HepG2 (cell line): ENCODE measurements around the gene FYB2. TPM values are rescaled to one million over a fixed set of nuclear protein-coding genes. Genes with fewer than 3 reads are reported as not detected.
A peak's percentile ranks its signal among the peaks of the same experiment; 100 is the strongest.

Experiments used
- ATAC-seq: fragments of 200-7000 bp; cut with Tn5 transposase; 3 replicates; pipeline ENCODE4 v1.9.1; 2020; ENCODE audit warnings: mild to moderate bottlenecking, moderate library complexity
- BruUV-seq: library from RNA; stranded (reverse); fragments of 400-500 nt; replicated peaks from 2 replicates; lab custom pipeline; 2021; lab: Mats Ljungman, UMichigan
- CTCF ChIA-PET: fragments of 300-600 bp; formaldehyde crosslinking; extraction: SDS; loops from one replicate; lab custom pipeline; 2021; ENCODE audit warnings: low total read pairs, inconsistent platforms, low intra/inter-chr PET ratio; lab: Yijun Ruan, JAX
- POLR2A ChIA-PET: fragments of 350-600 bp; sonication (Branson Sonifier 250); formaldehyde crosslinking; loops from one replicate; lab custom pipeline; 2020; ENCODE audit warnings: antibody characterized with exemption, inconsistent platforms; lab: Yijun Ruan, JAX
- DNase-seq: peaks from one replicate; pipeline ENCODE4 v3.0.0-alpha.2; 2015; ENCODE audit warnings: low spot score
- FAIRE-seq: peaks from 3 replicates; lab custom pipeline; 2011; peaks lifted over from hg19 to GRCh38; lab: Jason Lieb, UNC
- H2AFZ ChIP-seq: one replicate; pipeline ENCODE4 v1.6.1; 2011; ENCODE audit warnings: low read length, inconsistent platforms
- H3K27ac ChIP-seq: fragments of 300-600 bp; 3 replicates; pipeline ENCODE4 v1.8.0; 2011; ENCODE audit warnings: mixed run types, mild to moderate bottlenecking, mixed read lengths, low read length, inconsistent platforms; ENCODE audit not compliant: insufficient read depth; ENCODE audit errors: extremely low read length
- H3K27me3 ChIP-seq, 2 experiments: fragments of 200-600 bp in 1 of 2; 2 replicates in 1 of 2; 3 replicates in 1 of 2; pipeline versions ENCODE4 v1.6.0 to v1.8.0; 2011; ENCODE audit warnings: low read length in 2 of 2, mild to moderate bottlenecking in 2 of 2, moderate library complexity in 2 of 2, inconsistent platforms in 1 of 2; ENCODE audit not compliant: insufficient read depth in 2 of 2, control insufficient read depth in 1 of 2
- H3K36me3 ChIP-seq, 2 experiments: fragments of 200-600 bp in 1 of 2; replicated peaks in 1 of 2; 2 replicates in 1 of 2; 3 replicates in 1 of 2; pipeline versions ENCODE4 v1.5.1 to v1.8.0; 2011; ENCODE audit warnings: low read length in 2 of 2, inconsistent platforms in 1 of 2; ENCODE audit not compliant: insufficient read depth in 2 of 2, control insufficient read depth in 1 of 2
- H3K4me1 ChIP-seq: 2 replicates; pipeline ENCODE4 v1.5.1; 2012; ENCODE audit warnings: low read length, inconsistent platforms; ENCODE audit not compliant: insufficient read depth
- H3K4me2 ChIP-seq: 2 replicates; pipeline ENCODE4 v1.6.0; 2011; ENCODE audit warnings: low read depth, low read length, inconsistent platforms
- H3K4me3 ChIP-seq, 3 experiments: fragments of 200-600 bp in 1 of 3; sonication (generic), shearing (Covaris generic) in 1 of 3; replicated peaks in 1 of 3; 2 replicates each; pipeline ENCODE4 v1.5.1; 2011 to 2016; ENCODE audit warnings: low read length in 3 of 3, inconsistent platforms in 2 of 3, low read depth in 2 of 3, mild to moderate bottlenecking in 2 of 3, control low read depth in 1 of 3, mixed read lengths in 1 of 3; ENCODE audit not compliant: insufficient read depth in 1 of 3
- H3K79me2 ChIP-seq: one replicate; pipeline ENCODE4 v1.6.1; 2011; ENCODE audit warnings: low read length, inconsistent platforms; ENCODE audit not compliant: insufficient read depth
- H3K9ac ChIP-seq: 2 replicates; pipeline ENCODE4 v1.6.0; 2011; ENCODE audit warnings: mild to moderate bottlenecking, low read depth, low read length, inconsistent platforms; ENCODE audit not compliant: insufficient read depth
- H3K9me3 ChIP-seq: 2 replicates; pipeline ENCODE4 v1.5.1; 2012; ENCODE audit warnings: mild to moderate bottlenecking, low read length
- H4K20me1 ChIP-seq: 2 replicates; pipeline ENCODE4 v1.6.0; 2011; ENCODE audit warnings: inconsistent platforms, mild to moderate bottlenecking, low read length, moderate library complexity; ENCODE audit not compliant: insufficient read depth
- CCDC6 ChIP-seq: sonication (generic); formaldehyde crosslinking; IDR thresholded peaks from 2 replicates; pipeline ENCODE4 v1.8.1; 2022; ENCODE audit warnings: mild to moderate bottlenecking, missing genetic modification reagents, moderate library complexity
- GABPB1 ChIP-seq: IDR thresholded peaks from 2 replicates; pipeline ENCODE4 v1.6.1; 2016; ENCODE audit warnings: mild to moderate bottlenecking, missing genetic modification reagents, moderate library complexity, missing compliant biosample characterization
- HNRNPK ChIP-seq: fragments of 200-400 bp; formaldehyde crosslinking; IDR thresholded peaks from 2 replicates; pipeline ENCODE4 v1.6.1; 2018; ENCODE audit warnings: low read length, low read depth, moderate library complexity, mild to moderate bottlenecking; ENCODE audit not compliant: poor library complexity, severe bottlenecking
- KDM2A ChIP-seq: sonication (generic); formaldehyde crosslinking; IDR thresholded peaks from 2 replicates; pipeline ENCODE4 v1.4.0; 2020; ENCODE audit warnings: low read depth, missing genetic modification reagents, borderline replicate concordance
- PCBP1 ChIP-seq: fragments of 200-400 bp; formaldehyde crosslinking; IDR thresholded peaks from 2 replicates; pipeline ENCODE4 v1.6.1; 2017; ENCODE audit warnings: mild to moderate bottlenecking, low read depth, low read length, borderline replicate concordance
- ZNF260 ChIP-seq: sonication (generic); formaldehyde crosslinking; IDR thresholded peaks from 2 replicates; pipeline ENCODE4 v1.4.0; 2020; ENCODE audit warnings: missing genetic modification reagents, low read depth, mild to moderate bottlenecking, borderline replicate concordance
- ZNF615 ChIP-seq: sonication (generic); formaldehyde crosslinking; IDR thresholded peaks from 2 replicates; pipeline ENCODE4 v1.5.0; 2020; ENCODE audit warnings: mild to moderate bottlenecking, missing genetic modification reagents, borderline replicate concordance
- WGBS: methylation state at CpG from one replicate; pipeline ENCODE4 v1.1.6; 2017; ENCODE audit warnings: low lambda C conversion rate; 5-methylcytosine and 5-hydroxymethylcytosine counted together
- in situ Hi-C: cut with HindIII; loops from 2 replicates; pipeline ENCODE4 v1.10.0; 2017; ENCODE audit warnings: low pct_unique_long_range_greater_than_20kb; ENCODE audit not compliant: extremely low pct_ligation_motif_present
- intact Hi-C: fragments of 100-400 bp; cut with micrococcal nuclease; formaldehyde crosslinking; loops from one replicate; pipeline ENCODE4 v1.10.0; 2022; ENCODE audit not compliant: unreplicated experiment
- polyA plus RNA-seq, 8 experiments: library from polyadenylated mRNA; depleted of rRNA in 3 of 8; stranded (reverse) in 7 of 8; unstranded in 1 of 8; fragments of >200 nt; fragmentation: Illumina TruSeq in 4 of 8; extraction: Trizol in 4 of 8; gene quantifications; 2 replicates each; pipeline versions ENCODE4 v1.2.1 to v1.2.3, GENCODE V29; 2011 to 2016; ENCODE audit warnings: low read depth in 4 of 8, missing spikeins in 1 of 8, mixed read lengths in 1 of 8; ENCODE audit not compliant: insufficient read depth in 1 of 8
- total RNA-seq, 5 experiments: library from RNA; depleted of rRNA; stranded (reverse); fragments of >200 nt; fragmentation: Illumina TruSeq; extraction: Trizol; gene quantifications; 2 replicates each; pipeline ENCODE4 v1.2.3, GENCODE V29; 2016; ENCODE audit warnings: low read depth in 1 of 5
- TF ChIP-seq, protein P1 (sequence below): sonication (generic); formaldehyde crosslinking; IDR thresholded peaks from one replicate; pipeline ENCODE4 v1.5.1; 2020; ENCODE audit warnings: mild to moderate bottlenecking, missing genetic modification reagents; ENCODE audit errors: not compliant biosample characterization
- TF ChIP-seq, protein P2 (sequence below): sonication (generic); formaldehyde crosslinking; IDR thresholded peaks from 2 replicates; pipeline ENCODE4 v1.4.0; 2020; ENCODE audit warnings: missing genetic modification reagents

Gene FYB2
- total and polyA plus RNA-seq, 2 of the 13 experiments (the other 11 are each of a cell fraction or from before 2014, with no cell fraction given): 1.2 to 2.7 TPM

DNA sequence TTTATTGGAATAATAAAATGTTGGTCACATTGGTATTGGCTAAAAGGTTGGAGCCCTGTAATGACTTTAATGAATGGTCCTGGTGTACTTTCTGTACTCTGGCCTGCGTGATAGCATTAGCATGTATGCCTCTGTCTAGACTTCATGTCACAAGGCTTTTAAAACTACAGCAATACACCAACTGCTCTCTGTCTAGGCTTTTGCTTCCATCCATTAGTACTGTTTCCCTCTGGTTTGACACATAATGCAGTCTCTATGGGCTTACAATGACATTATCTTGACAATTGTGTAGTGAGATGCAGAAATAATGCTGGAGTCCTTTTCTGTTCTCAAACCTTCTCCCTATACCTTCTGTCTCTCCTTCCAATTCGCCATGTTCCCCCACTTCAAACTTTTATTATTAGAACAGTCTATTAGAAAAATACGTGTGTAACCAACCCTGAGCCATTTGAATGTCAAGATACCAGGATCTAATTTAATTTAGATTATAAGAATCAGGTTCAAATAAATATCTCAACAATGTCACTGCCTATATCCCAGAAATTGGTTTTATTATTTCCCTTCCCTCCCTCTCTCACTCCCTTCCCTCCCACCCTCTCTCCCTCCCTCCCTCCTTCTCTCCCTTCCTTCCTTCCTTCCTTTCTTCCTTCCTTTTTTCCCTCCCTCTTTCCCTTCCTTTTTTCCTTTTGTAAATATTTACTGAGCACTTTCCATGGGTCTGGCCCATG, 44.2 kb upstream of the FYB2 start:
- in situ Hi-C loops: no loop called here

DNA sequence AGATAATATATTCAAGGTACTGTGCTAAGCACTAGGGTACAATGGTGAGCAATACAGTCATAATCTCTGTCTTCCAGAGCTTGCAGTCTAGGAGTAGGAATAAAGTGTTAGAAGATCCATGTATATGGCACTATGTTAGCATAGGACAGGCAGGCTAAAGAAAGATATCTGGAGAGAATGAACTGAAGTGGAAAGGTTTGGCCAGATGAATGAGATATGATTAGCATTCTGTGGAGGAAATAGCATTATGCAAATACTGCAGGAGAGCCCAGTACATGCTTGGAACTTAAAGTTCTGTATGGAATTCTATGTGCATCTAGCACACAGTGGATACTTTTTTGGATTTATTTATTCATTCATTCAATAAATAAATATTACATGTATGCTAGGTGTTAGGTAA, 40.1 kb upstream of the FYB2 start:
- Histone ChIP-seq H3K79me2 (peaks cover 17% of the 10 kb centered on the region), H3K36me3 (no peaks in the 10 kb centered on the region), H2AFZ (no peak overlapping the region), H3K27ac (no peak overlapping the region), H3K9me3 (no peaks in the 10 kb centered on the region), H3K4me1 (peaks cover 43% of the 10 kb centered on the region), H3K4me2 (no peak overlapping the region), H3K9ac (no peak overlapping the region), H4K20me1 (no peaks in the 10 kb centered on the region), H3K27me3 (no peaks in the 10 kb centered on the region), H3K4me3 (no peak overlapping the region)
- DNase-seq (no peak), ATAC-seq (no peak), FAIRE-seq (no peak)
- in situ Hi-C loops: no loop called here
- intact Hi-C loops: no loop called here
- CTCF ChIA-PET: no interaction called here
- TF ChIP-seq CCDC6 (CRISPR knock-in tag) (no peak), ZNF260 (no peak), ZNF615 (no peak), GABPB1 (CRISPR knock-in tag) (no peak)
- TF ChIP-seq, protein P1, sequence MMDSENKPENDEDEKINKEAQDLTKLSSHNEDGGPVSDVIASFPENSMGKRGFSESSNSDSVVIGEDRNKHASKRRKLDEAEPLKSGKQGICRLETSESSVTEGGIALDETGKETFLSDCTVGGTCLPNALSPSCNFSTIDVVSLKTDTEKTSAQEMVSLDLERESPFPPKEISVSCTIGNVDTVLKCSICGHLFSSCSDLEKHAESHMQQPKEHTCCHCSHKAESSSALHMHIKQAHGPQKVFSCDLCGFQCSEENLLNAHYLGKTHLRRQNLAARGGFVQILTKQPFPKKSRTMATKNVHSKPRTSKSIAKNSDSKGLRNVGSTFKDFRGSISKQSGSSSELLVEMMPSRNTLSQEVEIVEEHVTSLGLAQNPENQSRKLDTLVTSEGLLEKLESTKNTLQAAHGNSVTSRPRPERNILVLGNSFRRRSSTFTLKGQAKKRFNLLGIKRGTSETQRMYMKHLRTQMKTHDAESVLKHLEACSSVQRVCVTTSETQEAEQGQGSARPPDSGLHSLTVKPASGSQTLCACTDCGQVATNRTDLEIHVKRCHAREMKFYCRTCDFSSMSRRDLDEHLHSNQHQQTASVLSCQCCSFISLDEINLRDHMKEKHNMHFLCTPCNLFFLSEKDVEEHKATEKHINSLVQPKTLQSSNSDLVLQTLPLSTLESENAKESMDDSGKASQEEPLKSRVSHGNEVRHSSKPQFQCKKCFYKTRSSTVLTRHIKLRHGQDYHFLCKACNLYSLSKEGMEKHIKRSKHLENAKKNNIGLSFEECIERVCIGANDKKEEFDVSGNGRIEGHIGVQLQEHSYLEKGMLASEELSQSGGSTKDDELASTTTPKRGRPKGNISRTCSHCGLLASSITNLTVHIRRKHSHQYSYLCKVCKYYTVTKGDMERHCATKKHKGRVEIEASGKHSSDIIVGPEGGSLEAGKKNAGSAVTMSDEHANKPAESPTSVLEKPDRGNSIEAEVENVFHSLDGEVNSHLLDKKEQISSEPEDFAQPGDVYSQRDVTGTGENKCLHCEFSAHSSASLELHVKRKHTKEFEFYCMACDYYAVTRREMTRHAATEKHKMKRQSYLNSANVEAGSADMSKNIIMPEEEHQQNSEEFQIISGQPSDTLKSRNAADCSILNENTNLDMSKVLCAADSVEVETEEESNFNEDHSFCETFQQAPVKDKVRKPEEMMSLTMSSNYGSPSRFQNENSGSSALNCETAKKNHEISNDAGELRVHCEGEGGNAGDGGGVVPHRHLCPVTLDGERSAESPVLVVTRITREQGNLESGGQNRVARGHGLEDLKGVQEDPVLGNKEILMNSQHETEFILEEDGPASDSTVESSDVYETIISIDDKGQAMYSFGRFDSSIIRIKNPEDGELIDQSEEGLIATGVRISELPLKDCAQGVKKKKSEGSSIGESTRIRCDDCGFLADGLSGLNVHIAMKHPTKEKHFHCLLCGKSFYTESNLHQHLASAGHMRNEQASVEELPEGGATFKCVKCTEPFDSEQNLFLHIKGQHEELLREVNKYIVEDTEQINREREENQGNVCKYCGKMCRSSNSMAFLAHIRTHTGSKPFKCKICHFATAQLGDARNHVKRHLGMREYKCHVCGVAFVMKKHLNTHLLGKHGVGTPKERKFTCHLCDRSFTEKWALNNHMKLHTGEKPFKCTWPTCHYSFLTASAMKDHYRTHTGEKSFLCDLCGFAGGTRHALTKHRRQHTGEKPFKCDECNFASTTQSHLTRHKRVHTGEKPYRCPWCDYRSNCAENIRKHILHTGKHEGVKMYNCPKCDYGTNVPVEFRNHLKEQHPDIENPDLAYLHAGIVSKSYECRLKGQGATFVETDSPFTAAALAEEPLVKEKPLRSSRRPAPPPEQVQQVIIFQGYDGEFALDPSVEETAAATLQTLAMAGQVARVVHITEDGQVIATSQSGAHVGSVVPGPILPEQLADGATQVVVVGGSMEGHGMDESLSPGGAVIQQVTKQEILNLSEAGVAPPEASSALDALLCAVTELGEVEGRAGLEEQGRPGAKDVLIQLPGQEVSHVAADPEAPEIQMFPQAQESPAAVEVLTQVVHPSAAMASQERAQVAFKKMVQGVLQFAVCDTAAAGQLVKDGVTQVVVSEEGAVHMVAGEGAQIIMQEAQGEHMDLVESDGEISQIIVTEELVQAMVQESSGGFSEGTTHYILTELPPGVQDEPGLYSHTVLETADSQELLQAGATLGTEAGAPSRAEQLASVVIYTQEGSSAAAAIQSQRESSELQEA (CRISPR knock-in tag): no peak
- POLR2A ChIA-PET: no interaction called here
- no TSS peak for BruUV-seq

More for the DNA sequence above, 44.2 kb upstream of the FYB2 start:
- TF ChIP-seq, protein P2, sequence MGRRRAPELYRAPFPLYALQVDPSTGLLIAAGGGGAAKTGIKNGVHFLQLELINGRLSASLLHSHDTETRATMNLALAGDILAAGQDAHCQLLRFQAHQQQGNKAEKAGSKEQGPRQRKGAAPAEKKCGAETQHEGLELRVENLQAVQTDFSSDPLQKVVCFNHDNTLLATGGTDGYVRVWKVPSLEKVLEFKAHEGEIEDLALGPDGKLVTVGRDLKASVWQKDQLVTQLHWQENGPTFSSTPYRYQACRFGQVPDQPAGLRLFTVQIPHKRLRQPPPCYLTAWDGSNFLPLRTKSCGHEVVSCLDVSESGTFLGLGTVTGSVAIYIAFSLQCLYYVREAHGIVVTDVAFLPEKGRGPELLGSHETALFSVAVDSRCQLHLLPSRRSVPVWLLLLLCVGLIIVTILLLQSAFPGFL: no peak
- TF ChIP-seq HNRNPK (peak; percentile 86), PCBP1 (0 out of 2 replicates have a peak, but pooled peaks have one; percentile 57), KDM2A (CRISPR knock-in tag) (no peak)
- WGBS: 97% methylated on average over 3 of the region's 3 CpGs
- Histone ChIP-seq H3K4me3 (no peak overlapping the region), H3K79me2 (peaks cover 6% of the 10 kb centered on the region), H3K9ac (no peak overlapping the region), H3K4me1 (peaks cover 2% of the 10 kb centered on the region; the same call in 1 of the 2 replicates), H3K27ac (no peak overlapping the region), H2AFZ (no peak overlapping the region), H3K4me2 (no peak overlapping the region), H3K9me3 (no peaks in the 10 kb centered on the region), H4K20me1 (no peaks in the 10 kb centered on the region), H3K36me3 (no peaks in the 10 kb centered on the region), H3K27me3 (no peaks in the 10 kb centered on the region)
- no TSS peak for BruUV-seq
- intact Hi-C loops: no loop called here
- CTCF ChIA-PET: no interaction called here
- ATAC-seq (no peak), FAIRE-seq (no peak), DNase-seq (no peak)
- POLR2A ChIA-PET: no interaction called here
